ENCODE data around the gene RNASE11. TPM values are rescaled to one million over a fixed set of nuclear protein-coding genes. Genes with fewer than 3 reads are reported as not detected.
A peak's percentile ranks its signal among the peaks of the same experiment; 100 is the strongest.
"Not testable (repeated sequence)": the region's sequence is repeated elsewhere in the genome, so short reads cannot be mapped to it uniquely, and the experiment has no call there.

RNASE11 gene
- polyA plus RNA-seq (2014; cell fraction: cytosol; rRNA removed) = not detected in 2 replicates
- not detected in 2 replicates for polyA plus RNA-seq (2014; cell fraction: nucleus; rRNA removed)

- no peak for DNase-seq (ENCODE audit: low spot score)
Measured at GRCh38 chr14:20587489-20588154, at the start of gene RNASE11. TSS of gene RNASE11 (minus strand) at chr14:20588001.

- DNase-seq (ENCODE audit: low spot score) = peak; percentile 65
Measured at GRCh38 chr14:20632831-20633691, 45.3 kb upstream of the RNASE11 start.

GRCh38 chr14:20632448-20632830, 44.6 kb upstream of the RNASE11 start:
- no peak for DNase-seq (ENCODE audit: low spot score)

- DNase-seq (ENCODE audit: low spot score) = no peak
Measured at GRCh38 chr14:20631880-20632389, 44.1 kb upstream of the RNASE11 start.

GRCh38 chr14:20631023-20631879, 43.5 kb upstream of the RNASE11 start:
- no peak for DNase-seq (ENCODE audit: low spot score)

- no peak for DNase-seq (ENCODE audit: low spot score)
Measured at GRCh38 chr14:20630340-20631022, 42.7 kb upstream of the RNASE11 start.

- no peak for DNase-seq (ENCODE audit: low spot score)
Measured at GRCh38 chr14:20628063-20628854, 40.5 kb upstream of the RNASE11 start.

- no peak for DNase-seq (ENCODE audit: low spot score)
Measured at GRCh38 chr14:20627346-20628027, 39.7 kb upstream of the RNASE11 start.

GRCh38 chr14:20626274-20626673, 38.5 kb upstream of the RNASE11 start:
- no peak for DNase-seq (ENCODE audit: low spot score)

GRCh38 chr14:20624495-20625070, 36.8 kb upstream of the RNASE11 start:
- DNase-seq (ENCODE audit: low spot score) = no peak

GRCh38 chr14:20623798-20624197, 36.0 kb upstream of the RNASE11 start:
- DNase-seq (ENCODE audit: low spot score) = no peak

GRCh38 chr14:20622816-20623291, 35.1 kb upstream of the RNASE11 start:
- no peak for DNase-seq (ENCODE audit: low spot score)

- DNase-seq (ENCODE audit: low spot score) = no peak
Measured at GRCh38 chr14:20620798-20621478, 33.1 kb upstream of the RNASE11 start.

GRCh38 chr14:20619688-20620087, 31.9 kb upstream of the RNASE11 start:
- not testable (repeated sequence) for DNase-seq (ENCODE audit: low spot score)

GRCh38 chr14:20618271-20618749, 30.5 kb upstream of the RNASE11 start:
- no peak for DNase-seq (ENCODE audit: low spot score)

GRCh38 chr14:20617138-20618003, 29.6 kb upstream of the RNASE11 start:
- DNase-seq (ENCODE audit: low spot score) = no peak

- no peak for DNase-seq (ENCODE audit: low spot score)
Measured at GRCh38 chr14:20615996-20616395, 28.2 kb upstream of the RNASE11 start.
